GM21515 (cell line): ENCODE data around the gene EXOSC10.
"Not testable (repeated sequence)": the region's sequence is repeated elsewhere in the genome, so short reads cannot be mapped to it uniquely, and the experiment has no call there.

Experiments used
- ATAC-seq: cut with Tn5 transposase; IDR thresholded peaks from one replicate; pipeline ENCODE4 v1.9.1; 2021; ENCODE audit not compliant: unreplicated experiment

Gene EXOSC10

DNA sequence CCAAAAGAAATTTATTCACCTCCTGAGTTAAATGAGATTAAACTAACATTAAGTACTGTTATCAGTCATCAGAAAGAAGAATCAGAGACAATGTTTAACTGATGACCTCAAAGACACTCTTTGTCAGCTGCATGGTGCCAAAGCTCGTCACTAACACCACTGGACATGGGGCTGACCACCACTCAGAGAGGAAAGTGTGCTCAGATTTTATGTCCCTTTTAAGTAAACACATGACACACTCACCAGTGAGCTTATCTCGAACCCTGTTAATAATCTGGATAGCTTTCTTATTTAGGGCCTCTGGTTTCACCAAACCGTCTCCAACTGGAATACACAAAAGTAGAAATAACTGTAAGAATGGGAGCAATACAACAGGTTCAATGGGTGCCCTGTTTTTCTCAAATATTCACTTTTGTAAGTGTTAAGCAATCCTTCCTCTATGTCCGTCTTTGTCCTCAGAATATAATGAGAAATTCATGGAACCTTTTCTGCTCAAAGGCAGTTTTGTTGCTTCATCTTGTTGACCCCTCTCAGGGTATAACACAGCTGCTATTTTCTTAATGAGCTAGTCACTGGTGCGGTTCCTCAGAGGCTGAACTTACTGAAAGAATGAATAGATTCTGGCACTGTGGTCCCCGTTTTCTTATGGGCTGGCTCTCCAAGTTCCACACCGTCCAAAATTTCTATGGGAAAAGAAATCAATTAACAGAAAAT lies 9.5 kb upstream of the EXOSC10 start:
- no peak for ATAC-seq

DNA sequence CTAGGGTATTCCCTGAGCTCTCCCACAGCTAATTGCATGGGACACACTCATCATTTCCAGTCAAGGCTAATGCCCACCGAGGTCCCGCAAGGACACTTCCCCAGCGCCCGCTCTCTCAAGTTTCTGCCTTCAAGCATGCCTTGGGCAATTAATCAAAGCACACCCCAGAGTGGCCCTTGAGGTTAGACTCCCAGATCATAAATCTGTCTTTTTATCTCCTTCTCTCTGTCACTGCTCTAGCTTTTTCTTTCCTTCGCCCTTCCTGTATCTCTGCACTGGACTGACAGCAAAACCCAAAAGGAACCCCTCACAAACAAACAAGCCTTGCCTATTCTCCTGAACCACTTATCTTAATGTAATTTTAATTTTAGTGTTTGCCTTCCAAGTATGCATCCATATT lies 7.9 kb upstream of the EXOSC10 start:
- no peak for ATAC-seq

DNA sequence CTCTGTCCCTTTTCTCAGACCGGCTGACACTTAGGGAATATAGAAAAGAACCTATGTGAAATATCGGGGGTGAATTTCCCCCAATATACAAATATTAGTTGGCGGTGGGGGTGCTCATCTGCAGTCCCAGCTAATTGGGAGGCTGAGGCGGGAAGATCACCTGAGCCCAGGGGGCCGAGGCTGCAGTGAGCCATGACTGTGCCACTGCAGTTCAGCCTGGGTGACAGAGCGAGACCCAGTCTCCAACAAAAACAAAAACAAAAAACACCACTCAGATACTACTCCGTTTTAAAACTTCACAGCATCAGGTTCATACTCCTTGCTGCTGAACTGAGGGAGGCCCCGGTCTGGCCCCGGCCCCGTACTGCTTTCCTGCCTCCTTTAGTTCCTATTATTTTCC lies 5.9 kb upstream of the EXOSC10 start:
- ATAC-seq, result no peak

DNA sequence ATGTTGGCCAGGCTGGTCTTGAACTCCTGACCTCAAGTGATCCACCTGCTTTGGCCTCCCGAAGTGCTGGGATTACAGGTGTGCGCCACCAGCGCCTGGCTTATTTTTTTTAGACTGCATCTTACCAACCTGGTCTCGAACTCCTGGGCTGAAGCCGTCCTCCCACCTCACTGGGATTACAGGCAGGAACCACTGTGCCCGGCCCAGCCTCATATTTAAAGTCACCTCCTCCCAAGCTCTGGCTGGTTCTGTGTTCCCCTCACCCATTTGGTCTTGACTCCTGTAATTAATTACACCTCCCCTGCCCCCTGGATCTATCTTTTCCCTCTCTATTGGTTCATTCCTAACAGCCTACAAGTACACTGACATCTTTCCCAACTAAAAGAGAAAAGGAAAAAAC lies 1.7 kb upstream of the EXOSC10 start:
- ATAC-seq, result no peak

DNA sequence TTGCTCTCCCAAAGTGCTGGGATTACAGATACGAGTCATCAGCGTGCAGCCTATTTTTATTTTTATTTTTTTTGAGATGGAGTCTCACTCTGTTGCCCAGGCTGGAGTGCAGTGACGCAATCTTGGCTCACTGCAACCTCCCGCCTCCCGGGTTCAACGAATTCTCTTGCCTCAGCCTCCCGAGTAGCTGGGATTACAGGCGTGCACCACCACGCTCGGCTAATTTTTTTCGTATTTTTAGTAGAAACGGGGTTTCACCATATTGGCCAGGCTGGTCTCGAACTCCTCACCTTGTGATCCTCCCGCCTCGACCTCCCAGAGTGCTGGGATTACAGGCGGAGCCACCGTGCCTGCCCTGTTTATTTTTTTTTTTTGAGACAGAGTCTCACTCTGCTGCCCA lies 1.1 kb upstream of the EXOSC10 start:
- ATAC-seq, result not testable (repeated sequence)

DNA sequence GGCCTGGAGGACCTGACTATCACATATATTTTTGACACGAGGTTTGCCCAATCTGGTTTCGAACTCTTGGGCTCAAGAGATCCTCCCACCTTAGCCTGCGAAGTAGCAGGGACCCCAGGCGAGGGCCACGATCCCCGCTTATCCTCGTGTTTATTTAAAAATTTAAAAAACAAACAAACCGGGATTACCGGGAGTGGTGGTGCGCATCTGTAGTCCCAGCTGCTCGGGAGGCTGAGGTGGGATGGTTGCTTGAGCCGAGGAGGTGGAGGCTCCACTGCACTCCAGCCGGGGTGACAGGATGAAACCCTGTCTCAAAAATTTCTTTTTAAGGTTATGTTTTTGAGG lies 452 bp upstream of the EXOSC10 start:
- no peak for ATAC-seq

DNA sequence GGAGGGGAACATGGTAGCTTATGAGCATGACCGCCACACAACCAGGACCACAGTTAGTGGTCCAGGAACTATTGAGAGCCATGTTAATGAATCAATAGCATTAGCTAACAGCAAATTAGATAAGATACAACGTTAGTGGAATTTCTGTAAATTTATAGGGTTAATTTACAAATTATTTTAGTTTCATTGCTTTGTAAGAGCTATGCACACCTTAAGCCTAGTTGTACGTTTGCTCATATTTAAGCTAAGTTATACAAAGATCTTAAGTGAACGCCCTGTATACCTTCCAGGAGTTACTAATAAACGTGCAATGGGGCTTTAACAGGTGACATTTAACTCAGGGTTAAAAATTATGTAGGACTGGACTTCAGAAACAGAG lies 749 bp downstream of the EXOSC10 start:
- no peak for ATAC-seq

DNA sequence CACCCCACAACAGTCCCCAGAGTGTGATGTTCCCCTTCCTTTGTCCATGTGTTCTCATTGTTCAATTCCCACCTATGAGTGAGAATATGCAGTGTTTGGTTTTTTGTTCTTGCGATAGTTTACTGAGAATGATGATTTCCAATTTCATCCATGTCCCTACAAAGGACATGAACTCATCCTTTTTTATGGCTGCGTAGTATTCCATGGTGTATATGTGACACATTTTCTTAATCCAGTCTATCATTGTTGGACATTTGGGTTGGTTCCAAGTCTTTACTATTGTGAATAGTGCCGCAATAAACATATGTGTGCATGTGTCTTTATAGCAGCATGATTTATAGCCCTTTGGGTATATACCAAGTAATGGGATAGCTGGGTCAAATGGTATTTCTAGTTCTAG lies 15.9 kb downstream of the EXOSC10 start:
- not testable (repeated sequence) for ATAC-seq

DNA sequence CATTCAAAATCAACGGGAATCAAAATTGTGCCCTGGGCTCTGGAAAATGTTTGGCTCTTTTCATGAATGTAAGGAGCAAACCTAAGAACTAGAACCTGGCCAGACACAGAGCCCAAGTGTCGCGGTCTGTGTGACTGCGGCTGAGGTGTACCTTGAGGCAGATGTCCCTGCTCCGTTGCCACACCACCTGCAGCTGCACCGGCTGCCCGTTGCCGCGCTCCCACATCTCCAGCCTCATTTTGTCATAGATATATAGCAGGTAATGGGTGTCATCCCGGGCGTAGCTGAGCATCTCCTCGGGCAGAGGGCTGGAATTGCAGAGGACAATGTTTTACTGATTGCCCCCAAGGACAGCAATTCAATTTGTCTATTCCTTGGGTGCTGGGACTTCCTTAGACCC lies 18.7 kb downstream of the EXOSC10 start:
- no peak for ATAC-seq

DNA sequence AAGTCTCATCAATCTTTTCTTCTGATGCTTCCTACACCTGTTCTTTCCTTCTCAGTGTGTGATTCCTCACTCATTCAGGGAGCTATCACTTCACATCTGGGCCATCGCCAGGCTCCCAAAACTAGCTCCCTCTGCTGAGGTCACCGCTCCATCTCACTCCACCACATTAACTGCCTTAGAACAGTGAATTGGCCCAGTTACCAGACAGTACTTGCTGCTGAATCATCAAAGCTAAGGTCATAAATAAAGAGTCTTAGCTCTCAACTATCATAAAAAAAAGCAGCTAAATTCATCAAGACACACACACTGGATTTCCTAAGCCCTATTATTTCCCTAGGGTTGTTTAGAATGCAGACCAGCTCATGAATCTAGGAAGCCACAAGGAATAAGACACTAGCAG lies 21.0 kb downstream of the EXOSC10 start:
- ATAC-seq, result no peak

DNA sequence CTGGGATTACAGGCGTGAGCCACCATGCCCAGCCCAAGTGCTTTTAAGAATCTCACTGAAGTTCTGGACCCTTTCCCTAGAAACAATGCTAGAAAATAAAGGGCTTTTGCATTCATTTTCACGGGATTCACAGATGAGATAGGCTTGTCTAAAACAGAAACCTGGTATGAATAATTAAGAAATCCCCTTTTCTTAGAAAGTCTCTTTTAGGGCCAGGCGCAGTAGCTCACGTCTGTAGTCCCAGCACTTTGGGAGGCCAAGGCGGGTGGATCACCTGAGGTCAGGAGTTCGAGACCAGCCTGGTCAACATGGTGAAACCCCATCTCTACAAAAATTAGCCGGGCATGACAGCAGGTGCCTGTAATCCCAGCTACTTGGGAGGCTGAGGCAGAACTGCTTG lies 26.3 kb downstream of the EXOSC10 start:
- not testable (repeated sequence) for ATAC-seq

DNA sequence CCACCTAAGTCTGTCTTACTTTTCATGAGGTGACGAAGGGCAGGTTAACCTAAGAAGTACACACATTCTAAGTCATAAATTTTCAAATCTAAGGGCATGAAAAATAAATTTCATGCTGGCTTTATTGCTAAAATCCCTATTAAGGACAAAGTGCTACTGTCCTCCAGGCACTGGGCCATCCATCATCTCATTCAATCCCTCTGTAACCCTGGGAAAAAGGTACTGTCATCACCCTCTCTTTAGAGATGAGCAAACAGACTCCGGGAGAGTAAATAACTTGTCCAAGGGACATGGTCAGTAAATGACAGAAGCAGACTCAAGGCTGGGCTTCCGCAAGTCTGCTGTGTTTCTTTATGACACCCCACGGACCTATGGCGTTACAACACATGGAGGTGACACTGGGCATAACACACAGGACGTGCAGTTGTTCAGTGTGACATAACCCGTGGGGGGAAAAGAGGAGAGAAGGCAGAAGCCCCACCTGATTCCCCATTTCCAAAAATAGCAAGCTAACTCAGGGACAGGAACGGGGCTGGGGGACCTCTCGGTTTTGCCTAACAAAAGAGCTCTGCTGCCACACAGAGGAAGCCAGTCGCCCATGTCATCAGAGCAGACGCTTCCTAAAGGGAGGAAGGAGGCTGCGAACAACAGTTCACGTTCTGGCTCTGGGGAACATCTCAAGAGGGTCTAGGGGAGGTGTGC lies 27.3 kb downstream of the EXOSC10 start:
- ATAC-seq, result no peak

DNA sequence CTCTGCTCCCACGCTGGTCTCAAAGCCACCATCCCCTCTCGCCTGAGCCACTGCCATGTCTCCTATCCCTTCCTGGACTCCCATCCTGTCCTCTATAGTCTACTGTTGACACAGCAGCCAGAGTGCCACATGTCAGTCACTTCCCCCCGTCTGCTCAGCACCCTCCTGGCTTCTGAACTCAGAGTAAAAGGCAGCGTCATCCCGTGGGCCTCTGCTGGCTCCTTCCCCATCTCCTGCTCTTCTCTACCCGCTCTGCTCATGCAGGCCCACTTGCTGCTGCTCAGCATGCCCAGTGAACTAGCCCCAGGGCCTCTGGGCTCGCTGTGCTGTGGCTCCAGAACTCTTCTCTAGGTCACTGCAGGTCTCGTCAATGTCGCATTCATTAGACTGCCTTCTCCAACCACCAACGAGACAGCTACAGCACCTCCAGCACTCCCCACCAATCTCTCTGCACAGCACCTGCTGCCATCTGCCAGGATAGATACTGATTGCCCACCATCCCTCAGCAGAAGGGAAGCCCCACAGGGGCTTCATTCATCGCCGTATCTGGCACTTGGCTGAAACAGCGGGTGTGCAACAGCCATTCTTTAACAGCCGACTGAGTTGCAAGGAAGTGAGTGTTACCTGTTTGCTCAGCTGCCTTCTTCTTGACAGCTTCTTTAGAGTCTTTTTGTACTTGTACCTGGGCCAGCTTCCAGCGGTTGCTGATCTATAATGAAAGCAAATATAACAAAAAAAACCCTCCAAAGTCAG lies 28.0 kb downstream of the EXOSC10 start:
- ATAC-seq, result no peak

DNA sequence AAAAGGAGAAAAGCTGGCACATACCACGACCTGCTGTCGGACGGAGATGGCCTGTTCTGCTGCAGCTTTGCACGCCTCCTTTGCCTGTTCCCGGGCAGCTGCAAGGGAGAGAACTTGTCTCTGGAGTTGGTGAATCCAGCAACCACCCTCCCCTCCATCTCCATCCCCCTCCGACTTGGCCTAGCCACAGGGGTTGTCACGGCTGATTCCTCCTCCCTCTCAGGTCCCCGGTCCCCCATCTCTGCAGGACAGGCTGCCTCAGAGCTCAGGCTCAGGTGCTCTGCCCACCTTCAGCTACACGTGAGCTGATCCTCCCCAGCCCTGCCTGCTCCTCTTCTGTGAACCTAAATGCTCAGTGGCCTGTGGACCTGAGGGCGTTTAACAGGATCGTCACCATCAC lies 28.8 kb downstream of the EXOSC10 start:
- no peak for ATAC-seq

DNA sequence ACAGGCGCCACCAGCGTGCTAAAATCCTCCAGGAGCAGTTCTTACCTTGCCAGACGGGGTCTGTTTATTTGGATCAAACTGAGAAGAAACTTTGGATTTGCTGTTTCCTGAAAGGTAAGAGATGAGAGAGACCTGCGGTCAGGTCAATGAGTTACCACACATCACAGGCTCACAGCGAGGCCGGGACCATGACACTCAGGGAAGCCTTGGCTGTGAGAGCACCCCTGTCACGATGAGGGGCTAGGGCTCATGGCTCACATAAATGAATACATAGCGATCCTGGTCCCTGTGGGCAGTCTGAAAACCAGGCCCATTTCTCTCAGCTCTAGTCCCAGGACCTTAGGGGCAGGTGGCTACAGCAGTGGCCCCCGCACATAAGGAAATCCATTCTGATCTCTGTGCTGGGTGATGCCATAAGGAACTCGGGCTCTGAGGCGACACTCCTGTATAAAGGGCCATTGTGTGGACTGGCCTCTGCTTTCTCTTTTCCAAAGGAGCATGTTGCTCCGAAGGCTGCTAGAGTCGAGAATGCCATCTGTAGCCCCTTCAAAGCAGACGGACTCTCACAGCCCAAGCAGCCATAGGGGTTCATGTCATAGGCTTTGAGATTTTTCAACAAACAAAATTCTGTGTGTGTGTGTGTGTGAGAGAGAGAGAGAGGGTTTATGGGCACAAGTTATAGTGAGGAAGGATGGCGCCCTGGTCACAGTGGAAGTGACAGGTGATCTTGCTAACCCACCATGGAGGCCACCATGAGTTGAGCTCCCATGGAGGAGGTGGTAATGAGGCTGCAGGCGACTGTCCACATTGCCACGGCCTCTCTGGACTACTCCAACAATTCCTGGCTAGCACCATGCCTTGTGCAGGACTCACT lies 30.8 kb downstream of the EXOSC10 start:
- ATAC-seq, result no peak

DNA sequence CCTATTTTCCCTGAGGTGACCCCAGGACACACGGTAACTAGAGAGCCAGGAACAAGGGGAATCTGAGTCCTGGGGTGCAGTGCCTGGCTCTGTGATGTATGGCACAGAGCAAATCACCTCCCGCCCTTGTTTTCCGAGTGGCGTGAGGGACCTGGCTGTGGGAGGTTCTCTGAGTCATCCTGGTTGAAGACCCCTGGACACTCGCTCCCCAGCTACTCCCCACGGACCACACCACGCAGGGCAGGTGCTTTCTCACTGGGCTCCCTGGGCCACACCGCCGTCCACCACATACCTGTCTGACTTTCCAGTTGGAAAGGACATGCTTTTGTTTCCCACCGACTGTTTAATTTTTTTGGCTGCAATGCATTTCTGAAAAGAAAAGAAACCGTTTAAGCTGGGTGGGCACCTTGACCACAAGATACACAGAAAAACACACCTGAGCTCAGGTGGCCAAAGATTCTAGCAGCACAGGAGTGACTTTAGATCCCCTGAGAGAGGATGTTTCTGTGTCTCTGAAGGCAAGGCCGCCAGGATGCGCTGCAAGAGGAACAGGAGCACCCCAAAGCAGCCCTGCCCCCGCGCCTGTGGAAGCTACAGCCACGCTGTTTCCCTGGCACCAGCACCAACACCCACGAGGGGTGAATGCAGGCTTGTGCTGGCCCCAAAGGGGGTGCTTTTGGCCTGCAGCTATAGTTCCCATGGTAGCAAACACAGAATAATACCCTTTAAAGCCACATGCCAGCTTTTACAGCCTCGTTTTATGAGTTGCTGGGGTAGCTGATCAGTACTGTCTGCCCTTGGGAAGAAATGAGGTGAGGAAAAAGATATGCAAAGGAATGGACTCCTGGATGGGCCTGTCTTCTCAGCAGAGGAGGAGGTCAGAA lies 31.7 kb downstream of the EXOSC10 start:
- ATAC-seq, result no peak

DNA sequence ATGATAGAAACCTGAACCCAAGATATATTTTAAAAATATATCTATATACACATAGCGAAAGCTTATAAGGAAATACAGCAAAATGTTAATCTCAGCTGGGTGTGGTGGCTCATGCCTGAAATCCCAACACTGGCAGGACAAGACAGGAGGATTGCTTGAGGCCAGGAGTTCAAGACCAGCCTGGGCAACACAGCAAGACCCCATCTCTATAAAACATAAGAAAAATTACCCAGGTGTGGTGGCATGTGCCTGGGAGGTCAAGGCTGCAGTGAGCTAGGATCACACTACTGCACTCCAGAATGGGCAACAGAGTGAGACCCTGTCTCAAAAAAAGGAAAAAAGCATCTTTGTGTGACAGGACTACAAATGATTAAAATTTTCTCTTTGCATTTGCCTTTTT lies 33.9 kb downstream of the EXOSC10 start:
- ATAC-seq, result no peak

DNA sequence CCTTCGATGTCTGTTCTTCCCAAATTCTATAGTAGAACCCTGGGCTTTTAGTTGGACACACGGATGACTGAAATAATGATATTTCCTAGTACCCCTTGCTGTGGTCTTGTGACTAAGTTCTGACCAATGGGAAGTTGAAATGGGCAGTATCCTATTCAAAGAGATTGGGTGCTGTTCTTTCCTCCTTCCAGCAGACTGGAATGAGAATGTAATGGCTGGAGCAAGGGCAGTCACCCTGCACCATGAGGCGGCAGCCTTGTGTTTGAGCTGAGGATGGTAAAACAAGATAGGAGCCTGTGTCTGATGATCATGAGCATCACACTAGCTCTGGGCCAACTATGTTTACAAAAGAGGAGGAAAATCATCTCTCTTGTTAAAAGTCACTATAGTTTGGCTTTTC lies 34.7 kb downstream of the EXOSC10 start:
- no peak for ATAC-seq

DNA sequence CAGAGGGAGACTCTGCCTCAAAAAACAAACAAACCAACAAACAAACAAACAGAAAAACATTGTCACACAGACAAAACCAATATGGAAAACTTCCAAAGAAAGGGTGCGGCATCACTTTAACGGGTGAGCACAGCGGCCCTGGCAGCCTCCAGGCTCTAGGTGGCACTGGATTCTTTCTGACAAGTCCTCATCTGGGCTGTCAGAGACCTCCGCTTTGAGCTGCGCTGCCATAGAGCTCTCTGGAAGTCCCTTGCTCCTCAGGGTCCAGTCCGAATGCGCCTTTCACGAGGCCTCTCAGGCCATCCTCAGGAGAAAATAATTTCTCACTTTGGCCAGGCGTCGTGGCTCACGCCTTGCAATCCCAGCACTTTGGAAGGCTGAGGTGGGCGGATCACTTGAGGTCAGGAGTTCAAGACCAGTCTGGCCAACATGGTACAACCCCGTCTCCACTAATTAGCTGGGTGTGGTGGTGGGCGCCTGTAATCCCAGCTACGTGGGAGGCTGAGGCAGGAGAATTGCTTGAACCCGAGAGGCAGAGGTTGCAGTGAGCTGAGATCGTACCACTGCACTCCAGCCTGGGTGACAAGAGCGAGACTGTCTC lies 35.6 kb downstream of the EXOSC10 start:
- not testable (repeated sequence) for ATAC-seq

DNA sequence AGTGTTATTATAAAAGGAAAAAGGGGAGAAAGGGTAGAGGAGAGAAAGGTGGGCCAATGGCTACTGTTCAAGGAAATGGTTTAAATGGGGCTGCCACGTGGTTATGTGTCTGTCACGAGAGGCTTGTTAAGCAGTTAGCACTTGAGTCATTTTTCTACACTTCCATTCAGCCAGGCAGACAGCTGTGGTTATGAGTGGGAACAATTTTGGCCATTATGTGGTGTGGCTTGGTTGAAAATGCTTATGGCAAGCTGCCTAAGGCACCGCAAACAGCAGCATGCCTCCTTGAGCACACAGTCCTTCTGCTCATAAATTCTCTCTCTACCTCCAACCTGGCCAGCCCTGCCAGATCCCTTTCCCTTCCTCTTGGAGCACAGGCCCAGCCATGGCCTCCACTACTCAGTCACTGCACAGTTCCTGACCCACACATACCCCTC lies 36.7 kb downstream of the EXOSC10 start:
- ATAC-seq, result no peak
